HG03066 (cell line): ENCODE data around the gene SAMD4A.

Experiments used
- ATAC-seq: cut with Tn5 transposase; IDR thresholded peaks from one replicate; pipeline ENCODE4 v1.9.1; 2021; ENCODE audit warnings: low read depth; ENCODE audit not compliant: unreplicated experiment

SAMD4A gene

GRCh38 chr14:54809767-54810166, 242.8 kb downstream of the SAMD4A start:
- ATAC-seq = no peak

GRCh38 chr14:54812617-54813016, 245.7 kb downstream of the SAMD4A start:
- ATAC-seq = no peak

- no peak for ATAC-seq
Observed at GRCh38 chr14:54813081-54813480, 246.2 kb downstream of the SAMD4A start.

GRCh38 chr14:54814076-54814475, 247.1 kb downstream of the SAMD4A start:
- no peak for ATAC-seq

GRCh38 chr14:54815016-54815415, 248.1 kb downstream of the SAMD4A start:
- no peak for ATAC-seq

- no peak for ATAC-seq
Observed at GRCh38 chr14:54815515-54815914, 248.6 kb downstream of the SAMD4A start.

- no peak for ATAC-seq
Observed at GRCh38 chr14:54816450-54816849, 249.5 kb downstream of the SAMD4A start.

- no peak for ATAC-seq
Observed at GRCh38 chr14:54817506-54817905, 250.6 kb downstream of the SAMD4A start.

- ATAC-seq = no peak
Observed at GRCh38 chr14:54818201-54819133, 251.5 kb downstream of the SAMD4A start.

- ATAC-seq = no peak
Observed at GRCh38 chr14:54822685-54823084, 255.8 kb downstream of the SAMD4A start.

GRCh38 chr14:54823757-54824549, 257.0 kb downstream of the SAMD4A start:
- ATAC-seq = no peak

GRCh38 chr14:54828037-54828436, 261.1 kb downstream of the SAMD4A start:
- no peak for ATAC-seq

- ATAC-seq = no peak
Observed at GRCh38 chr14:54829486-54830224, 262.7 kb downstream of the SAMD4A start.

GRCh38 chr14:54830650-54831049, 263.7 kb downstream of the SAMD4A start:
- no peak for ATAC-seq

- no peak for ATAC-seq
Observed at GRCh38 chr14:54834081-54834480, 267.2 kb downstream of the SAMD4A start.

- ATAC-seq = no peak
Observed at GRCh38 chr14:54834727-54835126, 267.8 kb downstream of the SAMD4A start.

GRCh38 chr14:54836231-54836630, 269.3 kb downstream of the SAMD4A start:
- no peak for ATAC-seq

GRCh38 chr14:54837508-54838149, 270.7 kb downstream of the SAMD4A start:
- no peak for ATAC-seq

- no peak for ATAC-seq
Observed at GRCh38 chr14:54838931-54839512, 272.1 kb downstream of the SAMD4A start.

- no peak for ATAC-seq
Observed at GRCh38 chr14:54839701-54840119, 272.8 kb downstream of the SAMD4A start.
